Myometrial cell (primary cell): Measurements from ENCODE around the gene MYL3. TPM values are rescaled to one million over a fixed set of nuclear protein-coding genes. Genes with fewer than 3 reads are reported as not detected.

Experiments used
- total RNA-seq: library from RNA; depleted of rRNA; stranded (reverse); fragments of >200 nt; gene quantifications from 2 replicates; pipeline ENCODE4 v1.2.3, GENCODE V29; 2015

MYL3 gene
- total RNA-seq: not detected in 2 replicates

DNA sequence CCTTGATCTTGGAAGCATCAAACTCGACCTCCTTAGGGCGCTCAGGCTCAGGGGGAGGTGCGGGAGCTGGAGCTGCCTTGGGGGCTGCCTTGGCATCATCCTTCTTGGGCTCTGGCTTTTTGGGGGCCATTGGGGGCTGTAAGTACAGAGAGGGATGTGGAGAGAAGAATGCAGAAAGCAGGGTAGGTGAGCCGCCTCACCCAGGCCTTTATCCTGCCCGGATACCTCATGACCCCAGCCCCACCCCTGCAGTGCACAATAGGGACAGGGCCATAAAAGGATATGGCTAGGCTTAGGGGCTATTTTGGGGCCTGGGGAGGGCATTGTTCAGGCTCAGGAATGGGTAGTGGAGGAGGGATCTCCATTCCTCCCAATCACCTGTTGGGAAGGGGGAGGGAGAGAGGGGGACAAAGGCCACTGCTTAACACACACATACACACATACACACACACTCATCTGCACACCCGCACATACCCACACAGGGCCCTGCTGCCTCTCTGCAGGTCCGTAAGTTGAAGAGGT is at the start of gene MYL3:
MYL3 (minus strand) TSS at position 184 of the 522 bp plus-strand sequence; CDS start at position 130, 54 bp downstream.

DNA sequence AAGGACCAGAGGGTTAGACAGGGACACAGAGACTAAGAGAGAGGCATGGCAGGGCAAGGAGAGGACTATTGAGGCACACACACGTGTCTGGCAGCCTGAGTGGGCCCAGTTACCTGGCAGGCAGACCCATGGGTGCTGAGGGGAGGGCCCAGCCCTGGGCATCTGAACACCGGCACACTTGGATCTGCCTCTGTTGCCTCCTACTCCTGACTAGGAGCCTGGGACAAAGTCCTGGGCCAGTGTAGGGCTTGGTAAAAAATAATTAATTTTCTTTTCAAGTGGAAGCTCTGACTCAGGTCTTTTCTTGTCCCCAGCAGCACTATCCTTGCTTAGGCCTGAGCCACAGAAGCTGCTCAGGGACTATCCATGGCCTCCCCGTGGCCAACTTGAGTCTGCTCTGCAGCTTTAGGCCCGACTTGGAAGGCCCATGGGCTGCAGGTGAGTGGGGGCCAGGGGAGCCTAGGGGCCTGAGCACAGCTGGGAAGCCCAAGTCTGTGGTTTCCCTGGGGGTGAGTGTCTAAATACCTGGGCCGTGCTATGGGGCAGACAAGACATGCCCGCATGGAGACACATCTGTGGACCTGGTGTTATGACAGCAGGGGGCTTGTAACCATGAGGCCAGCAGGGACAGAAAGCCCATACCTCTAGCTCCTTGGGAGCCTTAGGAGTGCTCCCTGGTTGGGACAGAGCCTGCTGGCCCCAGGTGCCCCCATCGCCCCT is 14.3 kb upstream of the MYL3 start, which contains the start of gene PTH1R:
PTH1R (plus strand) TSS at position 316 of the 720 bp plus-strand sequence. CDS start 5,839 bp downstream, outside the sequence.

Other genes with a start within 250 kb of the MYL3 start
- gene ALS2CL, start 169.8 kb downstream of the MYL3 start, total RNA-seq: 1.8 and 2.3 TPM in 2 replicates
- gene TMIE, start 162.1 kb downstream of the MYL3 start, total RNA-seq: not detected in 2 replicates
- not detected in 2 replicates for gene PRSS50, start 145.6 kb downstream of the MYL3 start, total RNA-seq
- 1.4 and 1.6 TPM in 2 replicates for gene PTH1R, start 14.3 kb upstream of the MYL3 start, total RNA-seq
- gene CCDC12, start 113.3 kb upstream of the MYL3 start, total RNA-seq: 24.8 and 31.4 TPM in 2 replicates
- gene NBEAL2, start 116.2 kb upstream of the MYL3 start, total RNA-seq: 5.0 and 11.2 TPM in 2 replicates